CD4-positive, alpha-beta T cell treated with Interleukin-21 for 1 hour (primary cell): ENCODE measurements around the gene KRT73.
"Not testable (repeated sequence)": the region's sequence is repeated elsewhere in the genome, so short reads cannot be mapped to it uniquely, and the experiment has no call there.

Experiments
- DNase-seq: peaks from one replicate; pipeline ENCODE4 v3.0.0-alpha.2; 2020

The KRT73 gene

GRCh38 chr12:52600071-52600470, 18.3 kb downstream of the KRT73 start:
- no peak for DNase-seq

- DNase-seq, result no peak
Observed at GRCh38 chr12:52598966-52599365, 19.4 kb downstream of the KRT73 start.

GRCh38 chr12:52594237-52594636, 24.1 kb downstream of the KRT73 start:
- not testable (repeated sequence) for DNase-seq

- no peak for DNase-seq
Observed at GRCh38 chr12:52591521-52591920, 26.8 kb downstream of the KRT73 start.

- no peak for DNase-seq
Observed at GRCh38 chr12:52590021-52590420, 28.3 kb downstream of the KRT73 start.

- no peak for DNase-seq
Observed at GRCh38 chr12:52587563-52587962, 30.8 kb downstream of the KRT73 start.

- DNase-seq, result peak; percentile 54
Observed at GRCh38 chr12:52585946-52586345, 32.4 kb downstream of the KRT73 start.

GRCh38 chr12:52585066-52585465, 33.3 kb downstream of the KRT73 start:
- no peak for DNase-seq

GRCh38 chr12:52584156-52584682, 34.1 kb downstream of the KRT73 start:
- no peak for DNase-seq

GRCh38 chr12:52582971-52583456, 35.3 kb downstream of the KRT73 start:
- DNase-seq, result peak; percentile 70

- no peak for DNase-seq
Observed at GRCh38 chr12:52582486-52582885, 35.9 kb downstream of the KRT73 start.

- no peak for DNase-seq
Observed at GRCh38 chr12:52581481-52581880, 36.9 kb downstream of the KRT73 start.

GRCh38 chr12:52581066-52581465, 37.3 kb downstream of the KRT73 start:
- DNase-seq, result no peak

- DNase-seq, result no peak
Observed at GRCh38 chr12:52580496-52580895, 37.9 kb downstream of the KRT73 start.

GRCh38 chr12:52579468-52580465, 38.6 kb downstream of the KRT73 start:
- no peak for DNase-seq

GRCh38 chr12:52578469-52578868, 39.9 kb downstream of the KRT73 start:
- DNase-seq, result no peak

- DNase-seq, result no peak
Observed at GRCh38 chr12:52577316-52577715, 41.0 kb downstream of the KRT73 start.

GRCh38 chr12:52575948-52576347, 42.4 kb downstream of the KRT73 start:
- no peak for DNase-seq

GRCh38 chr12:52575256-52575655, 43.1 kb downstream of the KRT73 start:
- no peak for DNase-seq

GRCh38 chr12:52573743-52574142, 44.6 kb downstream of the KRT73 start, which contains the start of gene KRT74:
TSS of gene KRT74 (minus strand) at chr12:52573843. CDS start at chr12:52573777, 66 bp downstream.
- DNase-seq, result no peak

- no peak for DNase-seq
Observed at GRCh38 chr12:52573306-52573705, 45.1 kb downstream of the KRT73 start.

- no peak for DNase-seq
Observed at GRCh38 chr12:52570511-52570910, 47.8 kb downstream of the KRT73 start.

GRCh38 chr12:52568111-52568510, 50.2 kb downstream of the KRT73 start:
- no peak for DNase-seq

- peak; percentile 77 for DNase-seq
Observed at GRCh38 chr12:52566847-52567291, 51.5 kb downstream of the KRT73 start.
